MM.1S (cell line): ENCODE results near the gene RPL12.

Source experiments
- CTCF ChIP-seq: fragments of 300-600 bp; sonication (generic); IDR thresholded peaks from 2 replicates; pipeline ENCODE4 v1.5.1; 2016; ENCODE audit warnings: antibody characterized with exemption, low read length, mixed read lengths
- EZH2 ChIP-seq: fragments of 300-600 bp; sonication (generic); optimal IDR thresholded peaks from 2 replicates; pipeline ENCODE3; 2017; ENCODE audit warnings: low read depth, mild to moderate bottlenecking, antibody characterized with exemption, low read length, mixed read lengths

GRCh38 chr9:127423934-127424675 lies 27.1 kb downstream of the RPL12 start, which contains the start of gene ZNF79:
- TF ChIP-seq CTCF (no peak), EZH2 (no peak)
